Stimulated activated CD8-positive, alpha-beta memory T cell treated with anti-CD3 and anti-CD28 coated beads, Interleukin-7, amount 100 ng/mL, for 1 hour (primary cell): ENCODE data around the gene ZFP62.

Source experiments
- DNase-seq, 2 donors: peaks; one replicate each; pipeline ENCODE4 v3.0.0-alpha.2; 2020; ENCODE audit warnings: low read depth in 2 of 2

Gene ZFP62

DNA sequence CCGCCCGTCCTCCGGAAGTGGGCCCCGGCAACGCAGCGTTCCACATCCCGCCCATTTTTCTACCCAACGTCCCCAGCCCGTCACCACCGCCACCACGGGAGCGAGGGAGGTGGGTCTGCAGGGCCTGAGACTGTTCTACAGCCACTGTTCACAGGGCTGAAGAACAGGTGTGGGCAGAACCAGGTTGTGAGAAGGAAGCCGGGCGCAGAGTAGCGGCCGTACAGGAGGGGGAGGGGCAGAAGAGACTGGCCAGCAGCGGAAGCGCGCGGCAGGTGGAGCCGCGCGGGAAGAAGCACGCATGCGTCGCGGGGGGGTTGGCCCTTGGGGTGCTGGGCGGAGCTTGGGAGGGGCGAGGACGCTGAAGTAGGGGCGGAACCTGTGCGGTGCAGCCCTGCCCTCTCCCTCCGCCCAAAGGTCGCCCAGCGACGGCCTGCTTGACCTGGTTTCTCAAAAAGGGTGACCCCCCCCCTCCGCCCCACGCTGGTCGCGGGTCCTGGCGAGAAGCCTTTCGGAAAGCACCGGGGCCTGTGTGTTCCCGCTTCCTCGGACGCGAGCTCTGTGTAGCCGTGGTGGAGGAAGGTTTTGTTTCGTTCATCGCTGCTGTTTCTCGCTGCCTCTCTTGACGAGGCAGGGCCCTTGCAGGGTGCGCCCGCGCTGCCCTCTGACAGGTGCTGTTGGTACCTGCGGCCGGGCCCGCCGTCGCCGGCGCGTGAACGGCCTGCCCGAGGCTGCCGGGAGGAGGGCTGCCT lies 50.7 kb downstream of the ZFP62 start:
- peak; percentile 91 to 92 for DNase-seq

DNA sequence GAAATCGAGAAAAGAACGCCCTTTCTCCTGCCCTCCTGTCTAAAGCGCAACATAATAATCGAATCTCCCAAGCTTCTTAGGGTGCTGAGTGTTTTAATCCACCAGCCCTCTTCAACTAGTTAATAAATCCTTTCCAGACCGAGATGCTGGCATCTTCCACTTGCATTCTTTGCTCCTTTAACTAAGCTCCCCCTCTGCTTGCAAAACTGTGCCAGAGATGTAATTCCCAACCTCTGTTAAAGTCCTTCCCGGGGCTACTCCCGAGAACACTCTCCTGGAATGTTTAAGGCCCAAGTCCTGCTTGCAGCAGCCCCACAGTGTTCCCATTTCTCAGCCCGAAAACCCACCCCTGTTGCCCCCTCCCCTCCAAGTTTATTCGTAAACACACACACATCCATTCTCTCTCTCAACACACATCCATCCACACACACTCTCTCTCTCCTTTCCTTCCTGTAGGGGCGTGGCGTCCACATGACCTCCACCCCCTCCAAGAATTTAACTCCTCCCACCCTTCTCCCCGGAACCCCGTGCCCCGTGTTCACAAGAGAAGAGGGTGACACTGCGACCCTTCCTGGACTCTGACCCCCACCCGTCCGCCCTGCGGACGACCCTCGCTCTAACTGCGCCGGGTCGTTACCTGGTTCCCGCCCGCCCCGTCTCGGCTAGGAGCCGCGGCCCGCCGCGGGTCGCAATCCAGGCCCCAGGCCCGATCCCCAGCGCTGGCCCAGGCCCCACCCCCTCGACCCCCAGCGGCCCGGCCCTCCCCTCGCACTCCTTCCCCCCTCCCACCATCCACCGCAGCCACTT lies 51.5 kb downstream of the ZFP62 start:
- DNase-seq, result peak; percentile 61 to 72

DNA sequence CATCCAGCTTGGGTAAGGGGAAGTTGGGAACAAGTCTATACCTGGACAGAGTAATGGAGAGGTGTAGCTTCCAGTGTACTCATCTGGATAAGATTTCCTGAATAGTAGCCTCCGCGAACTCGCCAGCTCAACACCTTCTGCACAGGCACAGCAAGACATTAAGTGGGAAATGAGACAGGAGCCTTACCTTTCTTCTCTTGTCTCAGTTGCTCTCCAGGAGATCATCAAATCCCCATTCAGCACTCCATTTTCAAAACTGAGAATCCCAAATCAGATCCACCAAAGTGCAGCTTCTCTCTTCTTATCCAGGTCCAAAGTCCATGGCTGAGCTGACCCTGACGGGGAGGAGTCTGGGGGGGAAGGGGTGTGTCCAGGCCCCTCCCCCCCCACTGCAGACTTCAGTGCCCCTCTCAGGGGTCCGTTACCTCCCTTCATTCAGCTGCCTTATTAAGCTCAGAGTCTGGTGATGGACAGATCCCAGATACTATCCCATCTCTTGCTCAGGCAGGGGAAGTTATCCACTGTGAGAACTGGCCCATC lies 52.5 kb downstream of the ZFP62 start:
- DNase-seq, result no peak

DNA sequence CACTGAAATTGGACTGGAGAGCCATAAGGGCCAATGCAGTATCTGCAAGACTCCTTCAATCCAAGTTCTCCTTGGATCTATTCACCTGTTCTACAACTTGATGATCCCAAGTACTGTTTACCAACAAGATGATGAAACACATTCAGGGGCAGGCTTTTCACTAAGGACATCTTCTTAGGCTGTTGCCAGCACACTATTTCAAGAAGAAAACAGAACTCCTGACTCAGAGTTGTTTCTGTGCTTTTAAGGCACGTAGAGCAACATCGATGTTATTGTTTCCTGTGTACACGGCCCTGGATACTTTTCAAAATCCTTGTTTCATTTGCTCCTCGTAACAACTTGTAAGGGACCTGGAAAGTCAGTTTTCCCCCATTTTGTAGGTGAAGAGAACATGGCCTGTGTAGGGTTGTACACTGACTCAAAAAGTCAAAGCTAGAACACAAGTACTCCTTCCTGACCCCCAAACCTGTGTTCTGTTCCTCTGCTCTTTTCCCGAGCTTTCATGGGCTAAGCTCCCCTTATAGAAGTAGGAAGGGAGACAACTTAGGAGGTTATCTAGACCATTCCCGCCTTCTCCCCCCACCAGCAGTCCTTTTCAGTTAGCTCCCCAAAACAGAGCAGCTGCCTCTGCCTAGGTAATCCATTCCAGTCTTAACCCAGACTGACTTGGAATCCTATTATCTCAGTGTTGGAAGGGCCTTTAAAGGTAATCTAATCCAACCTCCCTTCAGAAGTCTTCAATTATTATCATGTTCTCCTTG lies 53.2 kb downstream of the ZFP62 start:
- no peak for DNase-seq

DNA sequence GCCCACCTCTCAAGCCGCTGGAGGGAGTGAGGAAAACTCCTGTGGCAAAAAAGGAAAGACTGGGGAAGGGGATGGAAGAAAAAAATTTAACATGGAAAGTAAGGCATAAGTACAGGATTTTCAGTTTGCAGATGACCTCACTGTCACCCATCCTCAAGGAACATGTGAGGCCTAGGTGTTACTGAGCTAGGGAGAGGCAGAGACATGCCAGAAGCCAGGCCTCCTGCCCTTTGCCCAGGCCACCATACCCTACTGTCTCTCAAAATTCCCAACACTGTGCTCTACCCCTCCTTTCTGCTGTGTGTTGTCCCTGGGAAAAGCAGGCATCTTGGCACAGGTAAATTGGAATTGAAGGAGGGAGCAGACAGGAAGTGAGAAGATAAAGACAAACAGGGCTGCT lies 54.0 kb downstream of the ZFP62 start:
- no peak for DNase-seq

DNA sequence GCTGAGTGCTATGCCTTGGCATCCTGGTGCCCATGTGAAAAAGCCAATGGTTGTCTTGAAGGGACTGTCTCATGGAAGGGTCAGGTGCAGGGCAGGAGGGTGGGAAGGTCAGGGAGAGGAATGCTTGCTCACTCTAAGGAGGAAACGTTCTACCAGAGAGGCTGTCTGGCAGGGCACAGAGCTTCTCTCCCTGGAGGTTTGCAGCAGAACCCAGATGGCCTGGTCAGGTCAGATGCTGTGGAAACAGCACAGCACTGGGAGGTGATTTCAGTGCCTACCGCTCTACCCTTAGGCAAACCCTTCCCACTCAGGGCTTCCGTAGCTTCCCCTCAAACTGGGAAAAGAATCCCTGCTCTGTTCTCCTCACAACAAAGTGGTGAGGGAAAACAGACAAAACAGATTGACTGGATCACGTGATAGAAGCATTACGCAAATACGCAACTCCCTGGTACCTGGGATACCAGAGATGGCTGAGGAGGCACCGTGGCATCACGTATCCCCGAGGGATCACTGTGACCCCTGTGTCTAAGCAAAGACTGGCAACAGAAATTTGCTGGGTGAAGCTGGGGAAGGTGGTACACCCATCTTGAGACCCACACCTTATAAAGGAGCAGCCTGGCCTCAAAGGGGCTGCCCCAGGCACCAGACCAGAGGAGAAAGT lies 54.6 kb downstream of the ZFP62 start:
- DNase-seq, result no peak

DNA sequence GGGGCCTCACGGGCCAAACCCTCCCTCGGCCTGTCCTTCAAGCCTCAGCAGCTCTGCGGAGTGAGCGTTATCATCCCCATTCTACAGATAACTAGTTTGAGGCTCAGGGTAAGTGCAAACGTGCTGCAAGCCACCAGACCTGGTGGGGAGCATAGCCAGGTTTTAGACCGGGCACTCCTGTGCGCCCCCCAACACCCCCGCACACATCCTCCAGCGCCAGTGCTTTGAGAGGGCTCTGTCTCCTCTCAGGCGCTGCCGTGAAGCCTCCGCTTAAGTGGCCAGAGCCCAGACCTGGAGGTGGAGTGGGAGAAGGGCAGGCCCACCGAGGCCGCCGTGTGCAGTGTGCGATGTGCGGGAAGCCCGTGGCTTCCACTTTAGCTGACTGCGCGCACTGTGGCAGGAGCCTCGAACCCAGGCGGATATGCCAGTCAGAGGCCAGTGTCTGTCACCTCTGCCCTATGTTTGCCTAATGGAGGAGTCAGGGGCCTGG lies 56.9 kb downstream of the ZFP62 start:
- DNase-seq, result no peak

DNA sequence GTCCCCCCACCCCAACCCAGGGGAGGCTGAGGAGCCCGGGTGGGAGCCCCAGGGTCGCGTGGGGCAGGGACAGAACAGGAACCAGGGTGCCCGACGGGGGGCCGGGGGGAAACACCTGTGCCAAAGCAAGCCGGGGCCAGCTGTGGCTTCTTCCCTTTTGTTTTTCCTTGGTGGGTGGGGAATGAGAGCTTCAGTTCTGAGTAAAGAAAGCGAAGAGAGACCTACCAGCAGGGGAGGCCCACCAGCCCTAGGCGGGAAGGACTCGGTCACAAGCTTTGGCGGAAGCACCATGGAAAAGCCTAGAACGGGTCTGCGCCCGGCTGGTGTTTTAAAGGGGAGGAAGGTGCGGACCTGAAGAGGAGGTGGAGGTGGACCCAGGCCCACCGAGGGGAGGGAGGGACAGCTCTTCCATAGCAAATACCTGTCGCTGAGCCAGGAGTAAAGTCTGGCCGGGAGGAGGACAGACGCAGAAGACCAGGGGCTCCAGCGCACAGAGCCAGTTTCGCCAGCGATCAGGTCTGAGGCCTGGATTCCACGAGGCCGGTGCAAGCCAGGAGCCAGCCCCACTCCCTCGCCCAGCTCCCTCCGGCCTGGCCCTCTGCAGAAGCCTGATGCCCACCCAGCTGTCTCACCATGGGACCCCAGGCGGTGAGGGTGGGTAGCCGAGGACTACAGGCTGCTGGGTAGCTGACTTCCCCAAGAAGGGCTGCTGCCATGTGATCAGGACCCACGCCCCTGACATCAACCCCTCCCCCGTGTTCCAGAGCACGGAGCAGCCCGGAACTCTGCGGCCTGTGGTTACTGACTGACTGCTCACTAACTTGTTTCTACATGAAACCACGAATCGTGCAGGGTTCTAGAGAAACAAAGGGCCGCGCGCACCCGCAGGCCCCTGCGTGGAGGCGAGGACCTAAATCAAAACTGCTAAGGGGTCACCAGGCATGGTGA lies 57.6 kb downstream of the ZFP62 start:
- DNase-seq, result peak; percentile 69 to 70

DNA sequence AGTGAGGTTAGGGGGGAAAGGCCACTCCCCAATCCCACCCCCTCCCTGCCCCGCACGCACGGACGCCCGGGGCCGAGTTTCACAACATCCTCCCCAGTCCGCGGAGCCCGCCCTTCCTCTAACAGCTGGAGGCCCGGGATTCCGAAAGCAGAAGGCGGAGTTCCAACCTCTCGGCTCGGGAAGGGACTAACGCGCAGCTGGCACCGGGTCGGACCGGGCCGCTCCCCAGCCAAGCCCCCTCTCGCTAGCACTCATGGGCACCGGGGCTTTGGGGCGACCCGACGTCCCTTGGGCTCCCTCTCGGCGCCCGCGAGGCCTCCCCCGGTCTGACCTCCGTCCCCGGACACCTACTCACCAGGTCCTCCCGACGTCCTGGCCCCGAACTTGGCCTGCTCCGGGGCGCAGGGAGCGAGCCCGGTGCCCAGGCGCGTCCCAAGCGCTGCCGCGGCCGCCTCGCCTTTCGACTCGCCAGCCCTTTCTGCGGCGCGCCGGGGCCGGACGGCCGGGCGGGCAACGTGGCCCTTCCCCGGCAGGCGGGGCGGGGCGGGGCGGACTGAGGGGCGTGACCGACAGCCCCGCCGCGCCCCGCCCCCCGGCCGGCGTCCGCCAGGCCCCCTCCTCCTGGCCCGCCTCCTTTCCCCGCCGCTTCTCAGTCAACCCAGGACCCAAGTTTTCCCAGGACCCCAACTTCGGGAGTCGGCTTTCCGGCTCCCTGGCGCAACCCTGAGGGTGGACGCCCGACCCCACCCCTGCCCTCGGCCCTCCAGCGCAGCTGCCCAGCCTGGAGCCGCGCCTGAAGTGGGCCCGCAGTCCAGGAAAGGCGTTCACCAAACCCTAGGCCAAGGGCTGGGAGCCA lies 58.5 kb downstream of the ZFP62 start, which contains the start of gene MGAT1:
MGAT1 (minus strand) TSS at position 482 of the 856 bp plus-strand sequence. CDS start 9,835 bp downstream, outside the sequence.
- DNase-seq, result peak; percentile 60 to 64

DNA sequence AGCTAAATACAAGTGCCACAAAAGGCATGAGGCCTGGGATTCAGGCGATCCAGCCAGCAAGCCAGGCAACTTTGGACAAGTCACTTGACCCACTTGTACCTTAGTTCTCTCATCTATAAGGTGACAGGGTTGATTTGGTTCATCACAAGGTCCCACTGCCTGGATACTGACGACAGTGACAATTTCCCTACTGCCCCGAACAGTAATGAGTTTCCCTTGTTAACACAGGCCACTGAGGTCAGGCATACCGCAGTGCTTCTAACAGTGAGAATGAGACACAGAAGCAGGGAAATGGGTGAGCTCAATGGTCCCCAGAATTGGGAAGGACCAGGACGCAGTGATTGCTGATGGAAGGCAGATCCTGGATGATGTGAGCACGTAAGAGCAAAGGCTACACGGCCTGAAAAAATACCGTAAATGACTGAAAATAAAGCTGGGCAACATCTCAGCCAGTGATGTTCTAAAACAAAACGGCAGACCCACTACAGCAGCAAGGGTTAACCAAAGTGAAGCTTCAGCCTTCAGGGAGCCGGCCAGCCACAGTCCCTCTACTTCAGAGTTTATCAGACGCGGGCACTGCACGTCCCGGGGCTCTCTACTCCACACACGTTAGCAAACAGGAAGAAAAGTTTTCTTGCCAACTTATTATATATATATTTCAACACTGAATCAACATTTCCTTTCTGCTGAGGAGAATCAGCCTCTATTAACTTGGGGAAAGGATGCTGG lies 59.3 kb downstream of the ZFP62 start:
- DNase-seq, result no peak

DNA sequence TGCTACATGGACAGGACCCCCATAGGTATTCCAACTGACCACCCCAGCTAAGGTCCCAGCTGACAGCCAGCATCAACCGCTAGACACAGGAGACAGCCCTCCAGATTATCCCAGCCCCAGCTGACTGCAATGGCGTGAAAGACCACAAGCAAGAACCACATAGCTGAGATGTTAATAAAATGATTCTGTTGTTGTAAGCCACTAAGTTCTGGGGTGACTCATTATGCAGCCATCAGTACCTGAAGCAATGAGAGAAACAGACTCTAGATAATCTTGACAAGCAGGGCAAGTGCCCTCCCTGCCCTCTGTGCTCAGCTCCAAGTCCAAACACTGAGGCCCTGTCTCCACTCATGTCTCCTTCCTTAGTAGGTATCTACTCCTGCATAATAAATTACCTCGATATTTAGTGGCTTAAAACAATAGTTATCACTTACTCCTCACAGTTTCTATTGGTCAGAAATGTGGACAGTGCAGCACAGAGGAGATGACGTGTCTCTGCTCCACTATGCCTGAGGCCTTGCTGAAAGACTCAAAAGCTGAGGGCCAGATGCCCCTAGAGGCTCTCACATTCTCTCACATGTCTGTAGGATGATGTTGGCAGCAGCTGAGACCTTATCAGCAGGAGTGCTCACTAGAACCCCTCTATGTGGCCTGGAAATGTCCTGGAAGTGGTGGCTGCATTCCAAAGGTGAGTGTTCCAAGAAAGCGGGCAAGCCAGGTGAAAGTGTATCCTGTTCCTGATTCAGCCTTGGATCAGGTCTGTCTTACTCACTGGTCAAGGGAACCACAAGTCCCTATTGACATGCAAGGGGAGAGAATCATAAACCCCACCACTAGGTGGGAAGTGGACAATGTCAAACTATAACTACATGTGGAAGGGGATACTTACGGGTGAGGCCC lies 60.9 kb downstream of the ZFP62 start:
- DNase-seq, result no peak

DNA sequence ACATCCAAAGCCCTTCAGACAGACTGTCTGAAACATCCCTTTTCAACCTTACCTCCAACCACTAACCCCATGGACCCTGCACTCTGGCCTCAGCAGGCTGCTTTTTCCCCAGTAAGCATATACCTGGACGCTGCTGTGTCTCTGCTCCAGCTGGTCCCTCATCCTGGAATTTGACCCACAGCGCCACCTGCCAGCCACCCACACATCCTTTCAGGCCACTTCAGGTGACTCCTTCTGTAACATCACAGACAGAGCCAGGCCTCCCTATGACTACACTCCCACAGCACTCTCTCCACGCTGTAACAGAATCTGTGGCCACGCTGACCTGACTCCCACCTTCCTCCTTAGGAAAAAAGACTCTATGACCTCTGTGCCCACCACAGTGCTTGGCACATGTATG lies 61.9 kb downstream of the ZFP62 start:
- DNase-seq, result no peak

DNA sequence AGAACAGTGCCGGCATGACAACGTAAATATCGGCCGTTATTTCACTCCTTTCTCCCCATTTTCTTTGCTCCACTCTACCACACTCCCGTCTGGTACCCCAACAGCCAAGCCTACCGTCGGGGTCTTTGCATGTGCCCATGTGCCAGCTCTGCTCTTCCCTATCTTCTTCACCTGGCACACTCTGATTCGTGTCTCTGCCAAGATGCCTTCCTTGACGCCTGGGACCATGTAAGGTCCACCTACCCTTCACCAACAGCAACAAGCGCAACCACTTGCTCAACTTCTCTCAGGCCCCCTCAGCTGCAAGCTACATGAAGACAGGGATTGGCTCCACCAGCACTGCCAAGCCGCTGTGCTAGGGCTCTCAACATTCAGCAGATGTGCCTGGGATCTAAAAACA lies 62.9 kb downstream of the ZFP62 start:
- no peak for DNase-seq
